Upper lobe of left lung (tissue), 4 donors: ENCODE data around the gene CAMKK2.

Experiments
- CTCF ChIP-seq, 6 experiments: fragments of 450-650 bp in 4 of 6; fragments of 200-600 bp in 2 of 6; sonication (generic) in 2 of 6; IDR thresholded peaks; one replicate each; pipeline ENCODE4 v1.5.1; 2016 to 2019; ENCODE audit warnings: antibody characterized with exemption in 6 of 6
- EP300 ChIP-seq, 4 donors: sonication (generic); formaldehyde crosslinking; IDR thresholded peaks; one replicate each; pipeline ENCODE4 v1.5.1; 2017; ENCODE audit warnings: antibody characterized with exemption in 4 of 4, control low read depth in 2 of 4

- TF ChIP-seq EP300 (IDR thresholded peaks at IDR 0.05) (no peak), CTCF (IDR thresholded peaks at IDR 0.05) (no peak)
These were observed 108.3 kb downstream of the CAMKK2 start for GRCh38 chr12:121188227-121188626.
